Lower leg skin (tissue), 4 donors: ENCODE data around the gene CDKL5. TPM values are rescaled to one million over a fixed set of nuclear protein-coding genes. Genes with fewer than 3 reads are reported as not detected.
"Not testable (repeated sequence)": the region's sequence is repeated elsewhere in the genome, so short reads cannot be mapped to it uniquely, and the experiment has no call there.

Experiments used
- DNase-seq, 2 donors: peaks; one replicate each; pipeline ENCODE4 v3.0.0-alpha.2; 2019; ENCODE audit warnings: low spot score in 2 of 2
- H3K4me3 ChIP-seq: fragments of 200-600 bp; sonication (generic); 2 replicates; pipeline ENCODE4 v1.5.1; 2017; ENCODE audit warnings: mild to moderate bottlenecking, low read depth; ENCODE audit not compliant: poor library complexity, severe bottlenecking
- CTCF ChIP-seq, 3 donors: fragments of 450-650 bp; IDR thresholded peaks; one replicate each; pipeline ENCODE4 v1.5.1; 2016; ENCODE audit warnings: antibody characterized with exemption in 3 of 3, mild to moderate bottlenecking in 3 of 3, moderate library complexity in 2 of 3
- POLR2A ChIP-seq, 2 donors: fragments of 450-650 bp; IDR thresholded peaks; one replicate each; pipeline ENCODE4 v1.6.1; 2016 to 2017; ENCODE audit warnings: antibody characterized with exemption in 2 of 2, mild to moderate bottlenecking in 1 of 2, moderate library complexity in 1 of 2
- WGBS, 2 donors: methylation state at CpG; one replicate each; pipeline ENCODE4 v1.1.5; 2018; 5-methylcytosine and 5-hydroxymethylcytosine counted together
- intact Hi-C: fragments of 100-400 bp; cut with DNase I; formaldehyde crosslinking; loops from one replicate; pipeline ENCODE4 v1.15.0; 2023; ENCODE audit warnings: low total_unique reads
- total RNA-seq, 4 donors: library from RNA; depleted of rRNA; stranded (reverse); fragments of >200 nt; gene quantifications; one replicate each; pipeline ENCODE4 v1.1.0, GENCODE V29; 2016

Gene CDKL5
- total RNA-seq, 4 donors from 2014 or later = 3.3 to 9.2 (median 5.1) TPM

GRCh38 chrX:18424482-18425198, 768 bp upstream of the CDKL5 start:
- WGBS, 2 donors = 1 to 21% methylated on average over 19 to 28 of the region's 28 CpGs
- TF ChIP-seq CTCF (IDR thresholded peaks at IDR 0.05) (no peak), POLR2A (IDR thresholded peaks at IDR 0.05) (no peak)
- peak overlapping the region; percentile 38 for H3K4me3 ChIP-seq
- intact Hi-C loops = no loop called here
- no peak for DNase-seq

GRCh38 chrX:18426004-18426320, 554 bp downstream of the CDKL5 start:
- TF ChIP-seq CTCF (IDR thresholded peaks at IDR 0.05) = no peak
- no peak for TF ChIP-seq POLR2A (IDR thresholded peaks at IDR 0.05)
- peak overlapping the region; percentile 70 for H3K4me3 ChIP-seq
- 13% methylated on average over 20 of the region's 40 CpGs; no CpG with 5 or more reads in 1 of the 2 donors for WGBS, 2 donors
- intact Hi-C loops = no loop called here
- DNase-seq = no peak

GRCh38 chrX:18428006-18428405, 2.6 kb downstream of the CDKL5 start:
- TF ChIP-seq POLR2A (IDR thresholded peaks at IDR 0.05) (no peak), CTCF (IDR thresholded peaks at IDR 0.05) (no peak)
- H3K4me3 ChIP-seq = no peak overlapping the region
- intact Hi-C loops = no loop called here
- no peak for DNase-seq
- 58 to 70% methylated on average over 5 of the region's 5 CpGs for WGBS, 2 donors

- intact Hi-C loops, H3K4me3 ChIP-seq, DNase-seq: not testable (repeated sequence)
- WGBS, 2 donors = 83 to 88% methylated on average over 14 of the region's 14 CpGs
These were observed 7.9 kb downstream of the CDKL5 start for GRCh38 chrX:18433288-18433687.

GRCh38 chrX:18434896-18435295, 9.5 kb downstream of the CDKL5 start:
- 63 to 79% methylated on average over 2 of the region's 2 CpGs for WGBS, 2 donors
- H3K4me3 ChIP-seq = no peak overlapping the region
- TF ChIP-seq POLR2A (IDR thresholded peaks at IDR 0.05) (no peak), CTCF (IDR thresholded peaks at IDR 0.05) (no peak)
- intact Hi-C loops = no loop called here
- DNase-seq = no peak

- intact Hi-C loops = no loop called here
- no peak for DNase-seq
- 56 to 95% methylated on average over 1 of the region's 1 CpG for WGBS, 2 donors
- TF ChIP-seq CTCF (IDR thresholded peaks at IDR 0.05) = no peak
- no peak for TF ChIP-seq POLR2A (IDR thresholded peaks at IDR 0.05)
- no peak overlapping the region for H3K4me3 ChIP-seq
These were observed 10.6 kb downstream of the CDKL5 start for GRCh38 chrX:18436017-18436416.
